Measurements from ENCODE around the gene P2RY12. TPM values are rescaled to one million over a fixed set of nuclear protein-coding genes. Genes with fewer than 3 reads are reported as not detected.

Gene P2RY12
- total and polyA plus RNA-seq, 10 of the 15 experiments (the other 5 are each of a cell fraction or from before 2014, with no cell fraction given): 0.27 to 1.0 (median 0.66) TPM; not detected in 2

DNA sequence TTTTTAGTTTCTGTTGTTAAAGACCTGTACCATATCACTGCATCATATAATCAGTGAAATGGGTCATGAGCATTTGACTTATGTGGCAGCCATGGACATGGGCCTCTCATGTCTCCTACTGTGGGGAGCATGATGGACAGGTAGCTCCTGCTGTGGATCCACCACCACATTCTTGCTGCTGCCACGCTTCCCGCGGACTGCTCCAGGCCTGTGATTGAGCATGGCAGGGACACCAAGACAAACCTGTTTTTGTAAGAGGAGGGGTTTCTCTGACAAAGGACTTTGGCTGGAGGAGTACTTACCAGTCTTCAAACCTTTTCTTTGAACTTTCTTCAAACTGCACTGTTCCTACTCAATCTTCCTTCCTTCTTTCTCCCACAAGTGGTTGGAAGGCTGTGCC lies 88.3 kb downstream of the P2RY12 start:
- no peaks in the 10 kb centered on the region for H4K20me1 ChIP-seq (ENCODE audit: control insufficient read depth, insufficient read depth)
- H2AFZ ChIP-seq (ENCODE audit: control insufficient read depth, low read depth, low read length): no peak overlapping the region
- no TSS peak for BruUV-seq (replicated peaks)
- peaks cover 0 to 2% of the 10 kb centered on the region in 2 experiments; a peak in 2 of 4 replicates for H3K27me3 ChIP-seq (replicated peaks in 1 of 2; ENCODE audit: control insufficient read depth in 2 of 2, insufficient read depth in 2 of 2, low read length in 1 of 2)
- intact Hi-C loops (cut with micrococcal nuclease; ENCODE audit: unreplicated experiment) (no loop called here), in situ Hi-C loops (cut with MboI) (no loop called here)
- ChIA-PET CTCF (no interaction called here), RAD21 (ENCODE audit: unreplicated experiment) (no interaction called here), POLR2A (no interaction called here), SMC1A (ENCODE audit: uncharacterized antibody, unreplicated experiment) (no interaction called here)
- no peaks in the 10 kb centered on the region for H3K4me1 ChIP-seq (ENCODE audit: control insufficient read depth, insufficient read depth, low read length)
- H3K9me3 ChIP-seq (replicated peaks; ENCODE audit: control insufficient read depth, insufficient read depth, low read length): no peaks in the 10 kb centered on the region
- no peak overlapping the region for H3K27ac ChIP-seq (ENCODE audit: control insufficient read depth, insufficient read depth)
- FAIRE-seq (no peak), ATAC-seq (no peak), DNase-seq (ENCODE audit: low read depth, low spot score) (no peak)
- no peaks in the 10 kb centered on the region for H3K36me3 ChIP-seq (ENCODE audit: control insufficient read depth in 2 of 2, insufficient read depth in 2 of 2, low read length in 1 of 2)
- TF ChIP-seq TARDBP (IDR thresholded peaks at IDR 0.05; ENCODE audit: borderline replicate concordance) (no peak), BRCA1 (IDR thresholded peaks at IDR 0.05; ENCODE audit: low read depth, low read length) (no peak), FOS (IDR thresholded peaks at IDR 0.05; ENCODE audit: borderline replicate concordance, extremely low read depth, insufficient read length) (no peak), KDM1A (IDR thresholded peaks at IDR 0.05; ENCODE audit: borderline replicate concordance) (no peak), EP300 (IDR thresholded peaks at IDR 0.05; ENCODE audit: borderline replicate concordance in 1 of 2, control insufficient read depth in 1 of 2, low read depth in 2 of 2, low read length in 2 of 2) (no peak), HDAC2 (IDR thresholded peaks at IDR 0.05) (no peak), NFXL1 (IDR thresholded peaks at IDR 0.05; ENCODE audit: borderline replicate concordance) (no peak), NR2C1 (IDR thresholded peaks at IDR 0.05) (no peak), STAT3 (IDR thresholded peaks at IDR 0.05; ENCODE audit: low read depth, low read length) (no peak), PAX5 (IDR thresholded peaks at IDR 0.05; ENCODE audit: borderline replicate concordance, low read depth, low read length) (no peak), SREBF1 (IDR thresholded peaks at IDR 0.05; ENCODE audit: low read length) (no peak)
- TF ChIP-seq, protein P1, sequence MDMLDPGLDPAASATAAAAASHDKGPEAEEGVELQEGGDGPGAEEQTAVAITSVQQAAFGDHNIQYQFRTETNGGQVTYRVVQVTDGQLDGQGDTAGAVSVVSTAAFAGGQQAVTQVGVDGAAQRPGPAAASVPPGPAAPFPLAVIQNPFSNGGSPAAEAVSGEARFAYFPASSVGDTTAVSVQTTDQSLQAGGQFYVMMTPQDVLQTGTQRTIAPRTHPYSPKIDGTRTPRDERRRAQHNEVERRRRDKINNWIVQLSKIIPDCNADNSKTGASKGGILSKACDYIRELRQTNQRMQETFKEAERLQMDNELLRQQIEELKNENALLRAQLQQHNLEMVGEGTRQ (IDR thresholded peaks at IDR 0.05; ENCODE audit: borderline replicate concordance, low read depth, low read length): no peak
- TF ChIP-seq, protein P2, sequence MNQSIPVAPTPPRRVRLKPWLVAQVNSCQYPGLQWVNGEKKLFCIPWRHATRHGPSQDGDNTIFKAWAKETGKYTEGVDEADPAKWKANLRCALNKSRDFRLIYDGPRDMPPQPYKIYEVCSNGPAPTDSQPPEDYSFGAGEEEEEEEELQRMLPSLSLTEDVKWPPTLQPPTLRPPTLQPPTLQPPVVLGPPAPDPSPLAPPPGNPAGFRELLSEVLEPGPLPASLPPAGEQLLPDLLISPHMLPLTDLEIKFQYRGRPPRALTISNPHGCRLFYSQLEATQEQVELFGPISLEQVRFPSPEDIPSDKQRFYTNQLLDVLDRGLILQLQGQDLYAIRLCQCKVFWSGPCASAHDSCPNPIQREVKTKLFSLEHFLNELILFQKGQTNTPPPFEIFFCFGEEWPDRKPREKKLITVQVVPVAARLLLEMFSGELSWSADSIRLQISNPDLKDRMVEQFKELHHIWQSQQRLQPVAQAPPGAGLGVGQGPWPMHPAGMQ (IDR thresholded peaks at IDR 0.05; ENCODE audit: borderline replicate concordance): no peak
- TF ChIP-seq, protein P3, sequence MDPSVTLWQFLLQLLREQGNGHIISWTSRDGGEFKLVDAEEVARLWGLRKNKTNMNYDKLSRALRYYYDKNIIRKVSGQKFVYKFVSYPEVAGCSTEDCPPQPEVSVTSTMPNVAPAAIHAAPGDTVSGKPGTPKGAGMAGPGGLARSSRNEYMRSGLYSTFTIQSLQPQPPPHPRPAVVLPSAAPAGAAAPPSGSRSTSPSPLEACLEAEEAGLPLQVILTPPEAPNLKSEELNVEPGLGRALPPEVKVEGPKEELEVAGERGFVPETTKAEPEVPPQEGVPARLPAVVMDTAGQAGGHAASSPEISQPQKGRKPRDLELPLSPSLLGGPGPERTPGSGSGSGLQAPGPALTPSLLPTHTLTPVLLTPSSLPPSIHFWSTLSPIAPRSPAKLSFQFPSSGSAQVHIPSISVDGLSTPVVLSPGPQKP (IDR thresholded peaks at IDR 0.05; ENCODE audit: low read depth, low read length): no peak
- TF ChIP-seq, protein P4, sequence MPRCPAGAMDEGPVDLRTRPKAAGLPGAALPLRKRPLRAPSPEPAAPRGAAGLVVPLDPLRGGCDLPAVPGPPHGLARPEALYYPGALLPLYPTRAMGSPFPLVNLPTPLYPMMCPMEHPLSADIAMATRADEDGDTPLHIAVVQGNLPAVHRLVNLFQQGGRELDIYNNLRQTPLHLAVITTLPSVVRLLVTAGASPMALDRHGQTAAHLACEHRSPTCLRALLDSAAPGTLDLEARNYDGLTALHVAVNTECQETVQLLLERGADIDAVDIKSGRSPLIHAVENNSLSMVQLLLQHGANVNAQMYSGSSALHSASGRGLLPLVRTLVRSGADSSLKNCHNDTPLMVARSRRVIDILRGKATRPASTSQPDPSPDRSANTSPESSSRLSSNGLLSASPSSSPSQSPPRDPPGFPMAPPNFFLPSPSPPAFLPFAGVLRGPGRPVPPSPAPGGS (IDR thresholded peaks at IDR 0.05; ENCODE audit: borderline replicate concordance, insufficient read depth, low read depth, low read length, poor library complexity, severe bottlenecking): no peak
- TF ChIP-seq, protein P5, sequence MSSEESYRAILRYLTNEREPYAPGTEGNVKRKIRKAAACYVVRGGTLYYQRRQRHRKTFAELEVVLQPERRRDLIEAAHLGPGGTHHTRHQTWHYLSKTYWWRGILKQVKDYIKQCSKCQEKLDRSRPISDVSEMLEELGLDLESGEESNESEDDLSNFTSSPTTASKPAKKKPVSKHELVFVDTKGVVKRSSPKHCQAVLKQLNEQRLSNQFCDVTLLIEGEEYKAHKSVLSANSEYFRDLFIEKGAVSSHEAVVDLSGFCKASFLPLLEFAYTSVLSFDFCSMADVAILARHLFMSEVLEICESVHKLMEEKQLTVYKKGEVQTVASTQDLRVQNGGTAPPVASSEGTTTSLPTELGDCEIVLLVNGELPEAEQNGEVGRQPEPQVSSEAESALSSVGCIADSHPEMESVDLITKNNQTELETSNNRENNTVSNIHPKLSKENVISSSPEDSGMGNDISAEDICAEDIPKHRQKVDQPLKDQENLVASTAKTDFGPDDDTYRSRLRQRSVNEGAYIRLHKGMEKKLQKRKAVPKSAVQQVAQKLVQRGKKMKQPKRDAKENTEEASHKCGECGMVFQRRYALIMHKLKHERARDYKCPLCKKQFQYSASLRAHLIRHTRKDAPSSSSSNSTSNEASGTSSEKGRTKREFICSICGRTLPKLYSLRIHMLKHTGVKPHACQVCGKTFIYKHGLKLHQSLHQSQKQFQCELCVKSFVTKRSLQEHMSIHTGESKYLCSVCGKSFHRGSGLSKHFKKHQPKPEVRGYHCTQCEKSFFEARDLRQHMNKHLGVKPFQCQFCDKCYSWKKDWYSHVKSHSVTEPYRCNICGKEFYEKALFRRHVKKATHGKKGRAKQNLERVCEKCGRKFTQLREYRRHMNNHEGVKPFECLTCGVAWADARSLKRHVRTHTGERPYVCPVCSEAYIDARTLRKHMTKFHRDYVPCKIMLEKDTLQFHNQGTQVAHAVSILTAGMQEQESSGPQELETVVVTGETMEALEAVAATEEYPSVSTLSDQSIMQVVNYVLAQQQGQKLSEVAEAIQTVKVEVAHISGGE (CRISPR knock-in tag; IDR thresholded peaks at IDR 0.05): no peak
- H3K9ac ChIP-seq (ENCODE audit: control insufficient read depth, insufficient read depth, low read length): no peak overlapping the region
- H3K4me2 ChIP-seq (ENCODE audit: control insufficient read depth, insufficient read depth): no peak overlapping the region
- no peak overlapping the region for H3K4me3 ChIP-seq
- H3K79me2 ChIP-seq (ENCODE audit: control insufficient read depth, insufficient read depth, low read length): no peaks in the 10 kb centered on the region
- WGBS (ENCODE audit: insufficient coverage, insufficient replicate concordance, low lambda C conversion rate, missing lambda C conversion rate): 72% methylated on average over 3 of the region's 3 CpGs
